Panc1 (cell line): ENCODE results near the gene SH2D3C. TPM values are rescaled to one million over a fixed set of nuclear protein-coding genes. Genes with fewer than 3 reads are reported as not detected.

Experiments used
- ATAC-seq: fragments of 200-7000 bp; cut with Tn5 transposase; 2 replicates; pipeline ENCODE4 v1.9.1; 2020; ENCODE audit warnings: mild to moderate bottlenecking, moderate library complexity
- BruUV-seq: library from RNA; stranded (reverse); fragments of 400-500 nt; replicated peaks from 2 replicates; lab custom pipeline; 2021; lab: Mats Ljungman, UMichigan
- CTCF ChIA-PET: fragments of 300-600 bp; sonication (Branson Sonifier 250); formaldehyde crosslinking; loops from one replicate; lab custom pipeline; 2022; ENCODE audit warnings: antibody characterized with exemption; lab: Charles Lee
- POLR2A ChIA-PET: fragments of 300-600 bp; sonication (Branson Sonifier 250); formaldehyde crosslinking; loops from one replicate; lab custom pipeline; 2022; ENCODE audit warnings: antibody characterized with exemption; lab: Charles Lee
- DNase-seq: peaks from one replicate; pipeline ENCODE4 v3.0.0-alpha.2; 2010; ENCODE audit warnings: low read depth, low spot score
- H3K27ac ChIP-seq: 2 replicates; pipeline ENCODE4 v1.5.1; 2011; ENCODE audit warnings: mild to moderate bottlenecking, low read length, inconsistent platforms
- H3K27me3 ChIP-seq: fragments of 200-500 bp; sonication (Bioruptor generic); 2 replicates; pipeline ENCODE4 v1.6.0; 2014; ENCODE audit warnings: low read length, inconsistent platforms; ENCODE audit not compliant: control insufficient read depth, insufficient read depth
- H3K36me3 ChIP-seq: fragments of 200-500 bp; sonication (Bioruptor generic); 2 replicates; pipeline ENCODE4 v1.5.1; 2014; ENCODE audit warnings: inconsistent platforms, mild to moderate bottlenecking, low read length, moderate library complexity; ENCODE audit not compliant: control insufficient read depth, insufficient read depth
- H3K4me1 ChIP-seq: 2 replicates; pipeline ENCODE4 v1.5.1; 2011; ENCODE audit warnings: inconsistent platforms, mild to moderate bottlenecking, low read length, moderate library complexity; ENCODE audit not compliant: control insufficient read depth, insufficient read depth
- H3K4me3 ChIP-seq, 2 experiments: 2 replicates each; pipeline ENCODE4 v1.5.1; 2011 to 2012; ENCODE audit warnings: low read depth in 2 of 2, low read length in 2 of 2, mild to moderate bottlenecking in 2 of 2, inconsistent platforms in 1 of 2, moderate library complexity in 1 of 2
- H3K9me3 ChIP-seq: fragments of 200-500 bp; sonication (Bioruptor generic); 2 replicates; pipeline ENCODE4 v1.5.1; 2014; ENCODE audit warnings: low read depth, mild to moderate bottlenecking, inconsistent platforms, low read length, moderate library complexity; ENCODE audit not compliant: control insufficient read depth, insufficient read depth
- POLR2AphosphoS5 ChIP-seq: IDR thresholded peaks from 2 replicates; pipeline ENCODE4 v1.6.1; 2012; ENCODE audit warnings: mild to moderate bottlenecking, low read depth, low read length, moderate library complexity
- SIN3A ChIP-seq: IDR thresholded peaks from 2 replicates; pipeline ENCODE4 v1.6.1; 2012; ENCODE audit warnings: low read depth, mild to moderate bottlenecking, low read length, moderate library complexity, borderline replicate concordance; ENCODE audit not compliant: insufficient read depth
- TCF7L2 ChIP-seq: IDR thresholded peaks from 2 replicates; pipeline ENCODE4 v1.6.1; 2011; ENCODE audit warnings: mild to moderate bottlenecking, low read depth, low read length, inconsistent platforms
- in situ Hi-C: cut with HindIII; loops from 2 replicates; pipeline ENCODE4 v1.10.0; 2016; ENCODE audit warnings: low sequenced_read_pairs, low pct_unique_long_range_greater_than_20kb
- intact Hi-C: fragments of 100-400 bp; cut with micrococcal nuclease; formaldehyde crosslinking; loops from one replicate; pipeline ENCODE4 v1.10.0; 2022; ENCODE audit not compliant: unreplicated experiment
- total RNA-seq: library from RNA; stranded (reverse); gene quantifications from one replicate; pipeline ENCODE4 v1.2.1, GENCODE V29; 2021; ENCODE audit not compliant: unreplicated experiment
- TF ChIP-seq, protein P1 (sequence below): fragments of 450-650 bp; IDR thresholded peaks from 2 replicates; pipeline ENCODE4 v1.5.1; 2017; ENCODE audit warnings: mild to moderate bottlenecking

The SH2D3C gene
- total RNA-seq, 1 experiment from 2014 or later = 0.49 TPM

DNA sequence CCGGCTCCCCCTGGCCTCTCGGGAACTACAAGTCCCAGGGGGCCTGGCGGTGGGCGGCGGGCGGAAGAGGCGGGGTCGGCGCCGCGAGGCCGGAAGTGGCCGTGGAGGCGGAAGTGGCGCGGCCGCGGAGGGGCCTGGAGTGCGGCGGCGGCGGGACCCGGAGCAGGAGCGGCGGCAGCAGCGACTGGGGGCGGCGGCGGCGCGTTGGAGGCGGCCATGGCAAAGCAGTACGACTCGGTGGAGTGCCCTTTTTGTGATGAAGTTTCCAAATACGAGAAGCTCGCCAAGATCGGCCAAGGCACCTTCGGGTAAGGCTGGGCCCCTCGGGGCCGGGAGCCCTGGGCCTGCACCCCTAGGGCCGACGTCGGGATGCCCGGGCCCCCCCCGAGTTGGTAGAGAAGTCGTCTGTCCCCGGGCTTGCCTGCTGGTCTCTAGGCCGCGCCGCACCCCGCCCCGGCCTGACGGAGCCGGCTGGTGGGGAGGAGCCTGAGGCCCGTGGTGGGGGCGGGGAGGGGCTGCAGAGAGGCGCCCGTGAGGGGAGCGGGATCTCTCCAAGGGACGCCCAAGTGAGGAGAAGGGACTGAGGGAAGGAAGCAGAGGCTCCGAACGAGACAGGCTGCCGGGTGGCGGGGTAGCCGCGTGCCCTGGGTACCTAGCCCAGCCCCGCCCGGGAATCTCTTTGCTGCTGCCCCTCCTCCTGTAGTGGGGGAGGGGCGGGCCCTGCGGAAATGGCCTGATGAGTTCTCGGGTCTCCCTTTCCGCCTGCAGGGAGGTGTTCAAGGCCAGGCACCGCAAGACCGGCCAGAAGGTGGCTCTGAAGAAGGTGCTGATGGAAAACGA, 7.7 kb upstream of the SH2D3C start, which contains the start of gene CDK9:
Gene CDK9 (plus strand): TSS at position 102 of the 840 bp plus-strand sequence. CDS start 115 bp downstream, at position 217.
- DNase-seq = no peak
- BruUV-seq = no TSS peak
- in situ Hi-C loops = no loop called here

DNA sequence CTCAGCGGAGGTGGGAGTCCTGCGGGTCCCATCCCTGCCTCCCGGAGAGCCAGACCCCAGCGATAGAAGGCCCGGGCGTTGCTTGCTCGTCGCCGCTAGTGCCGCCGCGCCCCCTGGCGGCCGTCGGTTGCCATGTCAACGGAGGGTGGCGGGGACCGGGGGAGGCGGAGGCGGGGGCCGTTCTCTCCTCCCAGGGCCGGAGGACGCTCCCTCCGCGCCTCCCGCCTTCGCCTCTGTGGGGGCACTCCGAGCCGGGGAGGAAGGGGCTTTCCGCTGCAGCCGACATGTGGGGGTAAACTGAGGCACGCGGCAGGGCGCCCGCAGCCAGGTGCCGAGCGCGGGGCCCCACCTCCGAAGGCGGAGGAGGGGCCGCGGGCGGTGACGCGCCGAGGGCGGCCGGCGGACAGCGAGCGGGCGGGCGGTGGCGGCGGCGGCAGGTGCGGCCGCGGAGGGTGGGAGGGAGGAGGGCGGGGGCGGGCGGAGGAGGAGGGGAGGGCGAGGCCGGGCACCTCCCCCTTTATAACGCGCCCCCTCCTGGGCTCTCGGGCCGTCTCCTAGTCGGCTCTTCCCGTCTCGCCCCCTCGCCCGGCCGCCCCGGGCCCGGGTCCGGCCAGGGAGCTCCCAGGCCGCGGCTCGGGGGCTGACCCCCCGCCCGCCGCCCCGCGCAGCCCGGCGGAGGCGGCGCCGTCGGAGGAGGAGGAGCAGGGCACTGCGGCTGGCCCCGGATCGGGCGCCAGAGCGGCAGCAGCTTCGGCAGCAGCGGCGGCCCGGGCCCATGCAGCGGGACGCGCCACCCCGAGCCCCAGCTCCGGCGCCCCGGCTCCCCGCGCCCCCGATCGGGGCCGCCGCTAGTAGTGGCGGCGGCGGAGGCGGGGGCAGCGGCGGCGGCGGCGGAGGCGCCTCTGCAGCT, 6.8 kb upstream of the SH2D3C start:
- POLR2A ChIA-PET = interaction anchor here (0.6 kb wide), 2 partner anchors 29 to 42 kb away, joined by 4 to 8 read pairs; no protein-coding TSS in a partner anchor
- H3K9me3 ChIP-seq = no peaks in the 10 kb centered on the region
- H3K4me1 ChIP-seq = peaks cover 8% of the 10 kb centered on the region
- intact Hi-C loops = loop anchor here (2.0 kb wide), 1 partner anchor 50 kb away; the partner anchor contains the start of gene TOR2A
- DNase-seq (no peak), ATAC-seq (peak; percentile 79)
- peaks cover 15% of the 10 kb centered on the region for H3K36me3 ChIP-seq
- CTCF ChIA-PET = interaction anchor here (0.6 to 1.0 kb wide), 3 partner anchors 19 to 200 kb away, joined by 3 to 6 read pairs (median 3); partner anchors contain the start of gene TOR2A
- in situ Hi-C loops = no loop called here
- BruUV-seq = no TSS peak
- no peaks in the 10 kb centered on the region for H3K27me3 ChIP-seq
- no peak overlapping the region for H3K27ac ChIP-seq
- TF ChIP-seq SIN3A = peak; percentile 34; the same call in 1 of the 2 replicates
- TF ChIP-seq, protein P1, sequence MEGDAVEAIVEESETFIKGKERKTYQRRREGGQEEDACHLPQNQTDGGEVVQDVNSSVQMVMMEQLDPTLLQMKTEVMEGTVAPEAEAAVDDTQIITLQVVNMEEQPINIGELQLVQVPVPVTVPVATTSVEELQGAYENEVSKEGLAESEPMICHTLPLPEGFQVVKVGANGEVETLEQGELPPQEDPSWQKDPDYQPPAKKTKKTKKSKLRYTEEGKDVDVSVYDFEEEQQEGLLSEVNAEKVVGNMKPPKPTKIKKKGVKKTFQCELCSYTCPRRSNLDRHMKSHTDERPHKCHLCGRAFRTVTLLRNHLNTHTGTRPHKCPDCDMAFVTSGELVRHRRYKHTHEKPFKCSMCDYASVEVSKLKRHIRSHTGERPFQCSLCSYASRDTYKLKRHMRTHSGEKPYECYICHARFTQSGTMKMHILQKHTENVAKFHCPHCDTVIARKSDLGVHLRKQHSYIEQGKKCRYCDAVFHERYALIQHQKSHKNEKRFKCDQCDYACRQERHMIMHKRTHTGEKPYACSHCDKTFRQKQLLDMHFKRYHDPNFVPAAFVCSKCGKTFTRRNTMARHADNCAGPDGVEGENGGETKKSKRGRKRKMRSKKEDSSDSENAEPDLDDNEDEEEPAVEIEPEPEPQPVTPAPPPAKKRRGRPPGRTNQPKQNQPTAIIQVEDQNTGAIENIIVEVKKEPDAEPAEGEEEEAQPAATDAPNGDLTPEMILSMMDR = peak; percentile 91
- no peak for TF ChIP-seq TCF7L2
- peak overlapping the region; percentile 45 to 88 for H3K4me3 ChIP-seq

More for the DNA sequence above, 7.7 kb upstream of the SH2D3C start, which contains the start of gene CDK9:
- ChIA-PET CTCF (interaction anchor here (0.6 kb wide), 1 partner anchor 20 kb away, joined by 3 read pairs; no protein-coding TSS in a partner anchor), POLR2A (interaction anchor here (0.6 kb wide), 1 partner anchor 41 kb away, joined by 8 read pairs; no protein-coding TSS in a partner anchor)
- H3K4me1 ChIP-seq = peaks cover 8% of the 10 kb centered on the region
- TF ChIP-seq SIN3A = peak; percentile 64; the same call in 1 of the 2 replicates
- TF ChIP-seq POLR2AphosphoS5 = no peak; the same call in 1 of the 2 replicates
- peak; percentile 94 for ATAC-seq
- peak within 1 kb of the TSS; percentile 83 for H3K27ac ChIP-seq
- intact Hi-C loops = loop anchor here (2.0 kb wide), 1 partner anchor 51 kb away; the partner anchor contains the start of gene TOR2A
- H3K27me3 ChIP-seq = no peaks in the 10 kb centered on the region
- no peaks in the 10 kb centered on the region for H3K9me3 ChIP-seq
- peaks cover 19% of the 10 kb centered on the region for H3K36me3 ChIP-seq
- peak within 1 kb of the TSS; percentile 76 to 88 for H3K4me3 ChIP-seq
